ENCODE results near the gene NUFIP1. TPM values are rescaled to one million over a fixed set of nuclear protein-coding genes. Genes with fewer than 3 reads are reported as not detected.
"Not testable (repeated sequence)": the region's sequence is repeated elsewhere in the genome, so short reads cannot be mapped to it uniquely, and the experiment has no call there.

The NUFIP1 gene
- total and polyA plus RNA-seq, 4 donors: 0.92 to 2.0 (median 1.7) TPM

GRCh38 chr13:45021250-45021649 is 32.0 kb upstream of the NUFIP1 start:
- no peaks in the 10 kb centered on the region for H3K9me3 ChIP-seq (ENCODE audit: control insufficient read depth in 4 of 4, low read length in 3 of 4)
- no peak for DNase-seq (ENCODE audit: low spot score)
- H3K4me1 ChIP-seq (ENCODE audit: control insufficient read depth in 4 of 4, insufficient read depth in 4 of 4, low read length in 3 of 4): no peaks in the 10 kb centered on the region
- TF ChIP-seq RAD21 (IDR thresholded peaks at IDR 0.05) (no peak), GABPA (IDR thresholded peaks at IDR 0.05 in 1 of 2, conservative IDR thresholded peaks at IDR 0.05 in 1 of 2) (no peak), ZBTB33 (IDR thresholded peaks at IDR 0.05) (no peak)
- H3K9ac ChIP-seq (ENCODE audit: low read depth in 1 of 2, low read length in 2 of 2): no peak overlapping the region
- no peaks in the 10 kb centered on the region for H3K27me3 ChIP-seq (ENCODE audit: control insufficient read depth in 4 of 4, insufficient read depth in 4 of 4, low read length in 3 of 4)
- H3K36me3 ChIP-seq (ENCODE audit: control insufficient read depth in 4 of 4, insufficient read depth in 3 of 4, low read depth in 1 of 4, low read length in 3 of 4): peaks cover 2 to 32% (median 13%) of the 10 kb centered on the region in 4 donors
- H3K4me3 ChIP-seq (ENCODE audit: low read depth in 1 of 3, low read length in 3 of 3): no peak overlapping the region
- 93% methylated on average over 3 of the region's 3 CpGs for WGBS
- H3K27ac ChIP-seq (ENCODE audit: low read depth in 1 of 2, low read length in 2 of 2): no peak overlapping the region

GRCh38 chr13:45019981-45020380 is 30.7 kb upstream of the NUFIP1 start:
- DNase-seq (ENCODE audit: low spot score); H3K27me3 ChIP-seq (ENCODE audit: control insufficient read depth in 4 of 4, insufficient read depth in 4 of 4, low read length in 3 of 4); H3K4me3 ChIP-seq (ENCODE audit: low read depth in 1 of 3, low read length in 3 of 3); H3K9ac ChIP-seq (ENCODE audit: low read depth in 1 of 2, low read length in 2 of 2); H3K9me3 ChIP-seq (ENCODE audit: control insufficient read depth in 4 of 4, low read length in 3 of 4); H3K27ac ChIP-seq (ENCODE audit: low read depth in 1 of 2, low read length in 2 of 2); H3K4me1 ChIP-seq (ENCODE audit: control insufficient read depth in 4 of 4, insufficient read depth in 4 of 4, low read length in 3 of 4): not testable (repeated sequence)
- peaks cover 2 to 39% (median 20%) of the 10 kb centered on the region in 4 donors for H3K36me3 ChIP-seq (ENCODE audit: control insufficient read depth in 4 of 4, insufficient read depth in 3 of 4, low read depth in 1 of 4, low read length in 3 of 4)
- 98% methylated on average over 7 of the region's 7 CpGs for WGBS

- Histone ChIP-seq H3K4me3 (ENCODE audit: low read depth in 1 of 3, low read length in 3 of 3) (no peak overlapping the region), H3K36me3 (ENCODE audit: control insufficient read depth in 4 of 4, insufficient read depth in 3 of 4, low read depth in 1 of 4, low read length in 3 of 4) (peaks cover 2 to 30% (median 19%) of the 10 kb centered on the region in 4 donors), H3K9ac (ENCODE audit: low read depth in 1 of 2, low read length in 2 of 2) (no peak overlapping the region), H3K9me3 (ENCODE audit: control insufficient read depth in 4 of 4, low read length in 3 of 4) (no peaks in the 10 kb centered on the region), H3K4me1 (ENCODE audit: control insufficient read depth in 4 of 4, insufficient read depth in 4 of 4, low read length in 3 of 4) (no peaks in the 10 kb centered on the region), H3K27me3 (ENCODE audit: control insufficient read depth in 4 of 4, insufficient read depth in 4 of 4, low read length in 3 of 4) (no peaks in the 10 kb centered on the region), H3K27ac (ENCODE audit: low read depth in 1 of 2, low read length in 2 of 2) (no peak overlapping the region)
- WGBS: 98% methylated on average over 3 of the region's 3 CpGs
- DNase-seq (ENCODE audit: low spot score): no peak
- TF ChIP-seq NR2F2 (IDR thresholded peaks at IDR 0.05) (no peak), TAF1 (conservative IDR thresholded peaks at IDR 0.05) (no peak), CTCF (IDR thresholded peaks at IDR 0.05; ENCODE audit: low read depth, low read length, missing input control) (no peak), HNF4G (IDR thresholded peaks at IDR 0.05) (no peak), MAX (IDR thresholded peaks at IDR 0.05) (no peak), JUND (IDR thresholded peaks at IDR 0.05) (no peak), FOXA2 (IDR thresholded peaks at IDR 0.05) (no peak), ATF3 (IDR thresholded peaks at IDR 0.05) (no peak), ZBTB33 (IDR thresholded peaks at IDR 0.05) (no peak), RAD21 (IDR thresholded peaks at IDR 0.05) (no peak), REST (IDR thresholded peaks at IDR 0.05) (no peak), SP1 (IDR thresholded peaks at IDR 0.05) (no peak)
Observed at GRCh38 chr13:45016792-45017425, 27.6 kb upstream of the NUFIP1 start.
